Ammon's horn (tissue), 1 donor: ENCODE results near the gene ZCCHC17.

ENCODE experiments used
- DNase-seq: peaks from one replicate; pipeline ENCODE4 v3.0.0-alpha.2; 2016; ENCODE audit warnings: low spot score

Gene ZCCHC17

DNA sequence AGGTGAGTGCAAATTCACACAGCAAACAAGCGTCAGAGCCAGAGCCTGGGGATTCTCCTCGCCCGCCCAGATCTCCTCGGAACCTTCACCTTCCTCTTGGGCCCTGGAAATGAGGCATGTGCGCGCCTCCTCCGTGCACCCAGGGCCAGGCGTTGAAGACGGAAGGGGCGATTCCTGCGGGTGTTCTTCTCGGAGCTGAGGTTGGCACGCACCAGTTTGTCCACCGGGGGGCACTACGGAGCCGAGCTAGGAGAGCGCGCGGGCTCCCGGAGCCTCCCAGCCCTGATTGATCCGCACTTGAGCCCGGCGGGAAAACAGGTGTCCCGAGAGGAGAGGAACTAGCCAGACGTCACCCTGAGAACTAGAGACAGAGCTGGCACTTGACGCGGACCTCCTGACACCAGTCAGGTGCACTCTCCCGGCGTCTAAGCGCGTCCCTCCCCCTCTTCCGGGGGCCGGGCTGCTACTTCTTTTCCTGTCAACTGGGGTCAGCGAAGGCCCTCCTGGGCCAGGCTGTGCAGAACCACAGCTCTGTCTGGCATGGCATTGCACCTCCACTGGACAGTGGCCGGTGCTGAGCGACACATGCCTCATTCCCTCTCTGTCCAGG lies 97.9 kb downstream of the ZCCHC17 start:
- peak; percentile 81 for DNase-seq

DNA sequence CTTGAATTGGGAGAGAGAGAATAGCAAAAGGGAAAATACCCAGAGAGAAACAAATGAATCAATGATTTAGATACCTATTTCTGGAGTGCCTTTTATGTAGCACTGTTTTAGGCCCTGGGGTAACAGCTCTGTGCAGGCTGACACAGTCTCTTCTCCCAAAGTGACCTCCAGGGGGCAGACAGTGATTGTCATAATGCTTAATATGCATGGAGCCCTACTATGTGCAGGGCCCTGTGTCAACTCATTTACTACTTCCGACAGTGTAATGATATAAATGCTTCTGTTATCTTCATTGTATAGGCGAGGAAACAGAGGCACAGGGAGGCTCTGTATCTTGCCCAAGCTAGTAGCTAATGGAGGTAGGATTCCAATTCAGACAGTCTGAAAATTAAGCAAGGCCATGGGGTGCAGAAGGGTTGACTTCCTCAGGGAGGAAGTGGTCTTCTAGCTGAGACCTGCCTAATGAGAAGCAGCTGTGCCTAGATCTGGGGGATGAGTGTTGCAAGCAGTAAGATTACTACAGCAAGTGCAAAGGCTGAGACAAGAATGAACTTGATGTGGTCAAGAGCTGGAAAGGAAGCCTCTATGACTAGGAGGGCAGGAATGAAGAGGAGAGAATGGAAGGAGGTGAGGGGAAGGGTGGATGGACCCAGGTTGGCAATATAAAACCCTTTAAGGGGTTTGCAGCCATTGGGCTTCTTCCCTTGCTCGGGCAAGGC lies 100.0 kb downstream of the ZCCHC17 start:
- no peak for DNase-seq

GRCh38 chr1:31397360-31398095 lies 100.7 kb downstream of the ZCCHC17 start:
- DNase-seq = no peak

DNA sequence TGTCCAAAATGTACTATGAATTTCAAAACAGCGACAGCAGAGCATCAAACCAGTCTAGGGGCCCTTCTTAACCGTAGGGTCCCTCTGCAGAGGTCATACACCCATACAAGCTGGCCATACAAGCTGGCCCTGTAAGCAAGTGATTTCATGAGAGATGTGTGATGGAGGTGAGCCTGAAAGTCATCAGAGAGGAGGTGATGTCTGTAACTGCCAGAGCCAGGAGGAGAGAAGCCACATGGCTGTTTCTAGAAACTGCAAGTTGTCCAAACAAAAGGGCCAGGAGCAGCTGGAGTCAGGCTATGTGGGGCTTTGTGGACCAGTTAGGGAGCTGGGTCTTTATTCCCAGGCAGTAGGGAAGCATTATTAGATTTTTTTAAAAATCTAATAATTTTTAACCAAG lies 101.4 kb downstream of the ZCCHC17 start:
- DNase-seq = no peak

DNA sequence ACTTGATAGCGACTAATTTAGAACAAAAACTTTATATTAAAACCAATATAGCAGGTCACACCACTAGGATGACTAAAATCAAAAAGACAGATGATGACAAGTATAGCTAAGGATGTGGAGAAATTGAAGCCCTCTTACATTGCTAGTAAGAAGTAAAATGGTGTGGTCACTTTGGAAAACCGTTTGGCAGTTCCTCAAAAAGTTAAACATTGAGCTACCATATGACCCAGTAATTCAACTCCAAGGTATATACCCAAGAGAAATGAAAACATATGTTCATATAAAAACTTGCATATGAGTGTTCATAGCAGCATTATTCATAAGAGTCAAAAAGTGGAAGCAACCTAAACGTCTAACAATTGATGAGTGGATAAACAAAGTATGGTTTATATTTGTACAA lies 103.1 kb downstream of the ZCCHC17 start:
- DNase-seq = no peak

DNA sequence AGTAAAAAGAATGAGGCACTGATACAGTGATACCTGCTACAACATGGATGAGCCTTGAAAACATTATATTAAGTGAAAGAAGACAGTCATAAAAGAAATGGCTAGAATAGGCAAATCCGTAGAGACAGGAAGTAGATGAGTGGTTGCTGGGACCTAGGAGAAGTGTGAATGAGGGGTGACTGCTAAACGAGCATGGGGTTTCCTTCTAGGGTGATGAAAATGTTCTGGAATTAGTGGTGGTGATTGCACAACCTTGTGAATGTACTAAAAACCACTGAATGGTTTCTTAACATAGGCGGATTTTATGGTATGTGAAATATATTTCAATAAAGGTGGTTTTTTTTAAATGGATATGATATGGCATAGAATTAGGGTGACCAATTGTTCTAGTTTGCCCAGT lies 103.6 kb downstream of the ZCCHC17 start:
- DNase-seq = no peak

DNA sequence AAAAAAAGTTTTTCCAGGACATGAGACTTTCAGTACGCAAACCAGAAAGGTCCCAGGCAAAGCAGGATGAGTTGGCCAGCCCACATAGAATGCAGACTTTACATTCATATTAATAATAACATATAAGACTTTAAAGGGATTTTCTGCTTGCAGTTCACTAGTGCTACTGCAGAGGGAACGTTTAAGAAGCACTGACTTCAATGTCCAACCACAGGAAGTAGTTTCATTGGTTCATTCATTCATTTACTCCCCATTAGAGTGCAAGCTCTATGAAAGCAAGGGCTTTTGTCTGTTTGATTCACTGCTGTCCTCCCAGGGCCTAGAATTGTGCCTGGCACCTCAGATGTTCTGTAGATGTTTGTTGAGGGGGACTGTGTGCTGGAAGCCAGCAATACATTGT lies 104.4 kb downstream of the ZCCHC17 start:
- DNase-seq = no peak

- no peak for DNase-seq
These were observed 108.9 kb downstream of the ZCCHC17 start for GRCh38 chr1:31405578-31406245.

- no peak for DNase-seq
These were observed 110.3 kb downstream of the ZCCHC17 start for GRCh38 chr1:31407029-31407626.

DNA sequence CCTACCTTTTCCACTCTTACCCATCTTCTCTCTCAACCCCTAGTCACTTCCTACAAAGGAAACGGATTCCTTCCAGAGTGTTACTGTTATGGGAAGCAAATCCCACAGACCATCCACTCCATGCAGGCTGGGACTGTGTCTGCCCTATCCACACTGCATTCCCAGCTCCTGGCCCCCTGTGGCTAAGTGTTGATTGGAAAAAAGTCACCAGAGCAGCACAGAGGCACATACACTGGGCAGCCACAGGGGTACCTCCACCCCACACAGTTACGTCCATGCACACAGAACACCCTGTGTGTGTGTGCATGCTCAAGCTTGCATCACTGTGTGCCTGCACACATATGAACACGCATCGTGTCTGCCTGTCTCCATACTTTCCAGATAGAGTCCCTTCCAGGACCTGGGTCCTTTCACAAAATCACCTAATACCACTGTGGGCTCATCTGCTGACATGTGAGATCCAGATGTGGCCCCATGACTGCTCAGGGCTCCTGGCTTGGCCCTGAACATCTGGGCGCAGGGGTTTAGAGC lies 112.0 kb downstream of the ZCCHC17 start:
- no peak for DNase-seq

- DNase-seq = no peak
These were observed 113.4 kb downstream of the ZCCHC17 start for GRCh38 chr1:31409946-31410858.

DNA sequence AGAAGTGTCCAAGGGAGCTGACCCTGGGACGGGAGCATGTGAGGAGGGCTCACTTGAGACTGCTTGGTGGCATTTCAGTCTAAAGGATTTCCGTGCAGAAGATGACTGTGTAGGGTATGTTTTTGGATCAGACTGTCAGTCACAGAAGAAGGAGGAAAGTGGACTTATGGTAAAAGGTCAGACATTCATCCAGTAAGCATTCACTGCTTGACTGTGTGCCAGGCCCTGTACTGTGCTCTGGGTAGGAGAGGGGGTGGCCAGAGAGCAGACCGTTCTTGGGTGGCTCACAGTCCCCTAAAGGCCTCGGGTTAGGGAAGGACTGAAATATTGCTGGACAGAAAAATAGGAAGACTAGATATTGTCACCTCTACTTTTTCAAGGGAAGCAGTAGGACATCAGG lies 114.0 kb downstream of the ZCCHC17 start:
- DNase-seq = no peak

- no peak for DNase-seq
These were observed 115.4 kb downstream of the ZCCHC17 start for GRCh38 chr1:31412205-31412604.

DNA sequence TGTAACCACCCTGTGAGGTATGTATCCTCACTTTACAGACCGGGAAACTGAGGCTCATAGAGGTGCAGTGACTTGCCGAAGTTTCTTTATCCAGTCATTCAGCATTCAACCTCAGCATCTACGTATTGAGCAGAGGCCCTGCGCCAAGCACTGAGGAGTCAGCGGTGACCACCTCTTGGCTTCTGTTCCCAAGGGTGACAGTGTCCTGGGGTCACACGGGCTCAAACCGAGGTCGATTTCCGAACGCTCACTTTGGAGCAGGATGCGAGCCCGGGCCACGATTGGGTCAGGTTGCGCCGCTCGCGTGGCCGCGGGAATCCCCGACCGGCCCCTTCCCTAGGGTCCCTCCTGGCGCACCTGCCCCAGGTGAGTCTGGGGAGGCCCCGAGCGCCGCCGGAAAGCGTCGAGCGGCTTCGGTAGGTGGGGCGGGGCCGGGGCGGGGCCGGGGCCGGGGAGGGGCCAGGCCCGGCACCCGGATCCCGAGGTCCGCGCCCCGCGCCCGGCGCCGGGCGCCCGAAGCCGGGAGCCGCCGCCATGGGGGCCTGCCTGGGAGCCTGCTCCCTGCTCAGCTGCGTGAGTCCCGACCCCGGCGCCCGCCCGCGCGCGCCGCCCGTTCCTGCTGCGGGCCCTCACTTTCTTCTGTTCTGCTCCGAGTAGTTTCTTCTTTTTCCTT lies 116.0 kb downstream of the ZCCHC17 start, which contains the start of gene SERINC2:
Gene SERINC2 (plus strand): TSS at position 482 of the 673 bp plus-strand sequence. CDS start 53 bp downstream, at position 535.
- DNase-seq = no peak

DNA sequence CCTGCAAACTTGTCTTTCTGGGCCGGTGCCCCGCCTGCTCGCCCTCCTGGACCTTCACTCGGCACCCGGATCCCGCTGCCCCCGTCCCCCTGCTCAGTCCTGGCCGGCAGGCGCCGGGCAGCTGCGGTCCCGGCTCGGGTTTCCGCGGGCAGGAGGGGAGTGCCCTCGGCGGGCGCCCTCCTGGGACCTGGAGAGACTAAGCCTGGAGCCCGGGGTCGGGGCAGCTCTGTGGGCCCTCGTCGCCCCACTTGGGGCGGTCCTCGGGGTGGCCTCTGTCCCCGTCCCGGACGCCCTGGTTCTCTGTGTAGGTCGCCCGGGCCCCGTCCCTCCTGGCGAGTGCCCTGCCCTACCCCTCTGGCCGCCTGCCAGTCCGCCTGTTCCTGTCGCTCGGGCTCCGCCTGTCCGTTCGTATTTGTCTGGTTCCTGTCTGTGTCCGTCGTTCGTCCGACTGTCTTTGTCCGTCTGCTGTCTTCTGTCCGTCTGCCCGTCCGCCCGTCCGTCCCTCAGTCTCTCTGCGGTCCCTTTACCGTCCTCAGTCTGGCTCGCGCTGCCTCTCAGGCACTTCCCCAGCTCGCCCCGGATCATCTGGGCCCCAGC lies 116.7 kb downstream of the ZCCHC17 start:
- peak; percentile 40 for DNase-seq
